Posterior cingulate gyrus (tissue), 11 donors: ENCODE data around the gene CRYGN.

Experiments
- DNase-seq, 10 donors: peaks; one replicate each; pipeline versions ENCODE4 v3.0.0 to v3.0.0-alpha.2; 2020 to 2021; ENCODE audit warnings: mixed read lengths in 3 of 10
- intact Hi-C: fragments of 100-400 bp; cut with DNase I; formaldehyde crosslinking; loops from one replicate; pipeline ENCODE4 v1.15.1; 2023

Gene CRYGN

DNA sequence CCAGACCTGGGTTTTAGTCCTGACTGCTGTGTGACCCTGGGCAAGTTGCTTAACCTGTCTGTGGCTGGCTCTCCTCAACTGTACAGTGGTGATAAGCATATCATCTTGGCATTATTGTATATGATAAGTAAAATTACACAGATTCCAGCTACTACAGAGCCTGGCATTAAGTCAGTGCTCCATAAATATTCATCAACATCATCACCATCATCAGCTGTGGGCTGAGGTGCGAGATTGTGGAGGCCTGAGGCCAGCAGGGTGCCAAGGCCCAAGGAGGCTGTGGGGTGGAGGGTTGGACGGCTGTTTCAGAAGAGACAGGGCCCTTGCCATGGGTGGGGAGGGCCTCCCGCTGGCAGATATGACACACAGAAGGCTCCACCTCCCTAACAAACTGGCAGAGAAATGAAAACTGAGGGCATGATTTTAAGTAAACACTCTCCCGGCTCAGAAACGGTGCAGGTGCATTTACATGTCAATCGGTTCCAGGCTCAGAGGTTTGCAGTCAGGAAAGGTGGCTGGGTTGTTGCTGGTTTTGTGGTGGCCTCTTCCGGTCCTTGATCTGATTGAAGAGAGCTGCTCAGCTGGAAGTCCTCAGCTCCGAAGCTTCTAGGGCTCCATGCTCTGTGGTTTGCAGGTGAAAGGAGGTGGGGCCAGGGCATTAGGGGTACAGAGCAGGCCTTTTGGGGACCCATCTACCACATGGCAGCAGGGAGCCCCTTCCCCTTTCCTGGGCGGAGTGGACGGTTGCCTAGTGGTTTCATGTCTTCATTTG is 10.2 kb downstream of the CRYGN start:
- intact Hi-C loops: no loop called here
- DNase-seq: peak in 3 of 10 donors; percentile 35 to 62 (median 37)

DNA sequence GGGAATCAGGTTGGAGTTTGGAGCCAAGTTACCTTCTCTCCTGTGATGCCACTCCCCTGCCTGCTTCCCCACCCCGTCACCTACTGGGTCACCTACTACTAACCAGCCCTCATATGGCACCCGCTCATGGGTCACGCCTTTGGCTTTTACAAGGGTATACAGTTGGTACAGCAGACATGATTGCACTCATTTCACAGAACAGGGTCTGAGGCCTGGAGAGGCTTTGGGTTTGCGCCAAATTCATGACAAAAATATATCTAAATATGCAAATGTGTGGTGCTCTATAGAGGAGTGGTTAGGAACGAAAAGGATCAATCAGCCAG is 10.7 kb downstream of the CRYGN start:
- intact Hi-C loops: no loop called here
- DNase-seq: peak in 3 of 10 donors; percentile 20 to 59 (median 37)

DNA sequence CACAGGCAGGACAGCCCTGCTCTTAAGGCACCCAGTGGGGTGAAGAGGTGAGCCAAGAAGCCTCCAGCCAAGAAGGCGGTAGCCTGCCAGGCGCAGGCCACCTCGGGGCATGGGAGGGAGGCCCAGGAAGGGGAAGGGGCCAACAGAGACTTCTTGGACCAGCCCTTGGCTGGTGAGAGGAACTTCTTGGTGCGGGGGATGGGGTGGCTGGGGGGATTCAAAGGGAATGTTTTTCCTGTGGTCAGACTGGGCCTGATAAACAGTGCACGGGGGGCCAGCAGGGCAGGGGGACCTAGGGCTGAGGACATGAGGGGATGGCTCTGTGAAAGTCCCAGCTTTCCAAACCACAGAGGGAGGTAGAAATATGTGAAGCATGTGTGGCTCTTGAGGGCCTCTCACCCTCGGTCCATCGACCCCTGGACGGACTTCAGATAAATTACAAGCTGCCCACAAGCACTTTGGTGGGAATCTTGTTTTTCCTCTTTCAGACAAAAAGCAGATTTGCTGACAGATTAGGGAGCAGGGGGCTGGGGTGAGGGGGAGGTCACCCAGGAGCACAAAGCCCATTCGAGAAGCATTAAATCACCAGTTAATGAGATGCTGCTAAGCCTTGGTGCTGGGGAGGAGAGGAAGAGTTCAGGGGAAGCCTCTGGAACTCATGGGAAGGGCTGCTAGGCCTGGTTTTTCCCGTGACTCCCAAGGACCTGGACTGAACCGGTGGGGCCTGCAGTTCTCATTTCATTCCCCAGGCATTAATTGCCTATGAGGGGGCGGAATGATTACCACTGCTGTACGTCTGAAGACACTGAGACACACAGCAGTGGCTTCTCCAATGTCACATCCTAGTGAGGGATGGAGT is 11.3 kb downstream of the CRYGN start:
- DNase-seq: peak in 3 of 10 donors; percentile 60 to 70 (median 63)
- intact Hi-C loops: no loop called here

DNA sequence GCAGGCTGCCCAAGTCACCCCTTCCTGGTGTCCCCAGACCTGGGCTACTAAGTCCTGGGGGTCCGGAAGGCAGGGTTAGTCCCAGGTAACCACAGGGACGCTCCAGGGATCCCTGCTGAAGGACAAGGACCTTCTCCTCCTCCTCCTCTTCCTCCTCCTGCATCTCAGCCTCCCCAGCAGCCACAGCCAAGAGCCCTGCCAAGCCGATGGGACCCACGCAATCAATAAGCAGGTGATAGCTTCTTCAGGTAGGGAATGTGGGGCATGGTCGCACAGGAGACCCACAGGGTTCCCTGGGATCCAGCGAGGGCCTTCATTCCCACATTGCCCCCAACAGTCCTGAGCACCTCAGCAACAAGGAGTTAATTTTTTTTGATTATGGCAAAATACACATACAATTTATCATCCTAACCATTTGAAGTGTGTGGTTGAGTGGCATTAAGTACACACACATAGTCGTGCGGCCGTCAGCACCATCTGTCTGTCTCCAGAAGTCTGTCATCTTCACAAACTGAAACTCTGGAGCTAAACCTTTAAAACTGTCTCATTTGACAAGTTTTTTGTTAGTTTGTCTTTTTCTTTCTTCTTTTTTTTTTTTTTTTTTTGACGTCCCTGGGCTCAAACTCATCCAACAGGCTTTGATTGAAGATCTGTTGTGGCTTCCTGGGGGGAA is 12.1 kb downstream of the CRYGN start:
- intact Hi-C loops: no loop called here
- DNase-seq: peak in 3 of 10 donors; percentile 43 to 66 (median 54)

DNA sequence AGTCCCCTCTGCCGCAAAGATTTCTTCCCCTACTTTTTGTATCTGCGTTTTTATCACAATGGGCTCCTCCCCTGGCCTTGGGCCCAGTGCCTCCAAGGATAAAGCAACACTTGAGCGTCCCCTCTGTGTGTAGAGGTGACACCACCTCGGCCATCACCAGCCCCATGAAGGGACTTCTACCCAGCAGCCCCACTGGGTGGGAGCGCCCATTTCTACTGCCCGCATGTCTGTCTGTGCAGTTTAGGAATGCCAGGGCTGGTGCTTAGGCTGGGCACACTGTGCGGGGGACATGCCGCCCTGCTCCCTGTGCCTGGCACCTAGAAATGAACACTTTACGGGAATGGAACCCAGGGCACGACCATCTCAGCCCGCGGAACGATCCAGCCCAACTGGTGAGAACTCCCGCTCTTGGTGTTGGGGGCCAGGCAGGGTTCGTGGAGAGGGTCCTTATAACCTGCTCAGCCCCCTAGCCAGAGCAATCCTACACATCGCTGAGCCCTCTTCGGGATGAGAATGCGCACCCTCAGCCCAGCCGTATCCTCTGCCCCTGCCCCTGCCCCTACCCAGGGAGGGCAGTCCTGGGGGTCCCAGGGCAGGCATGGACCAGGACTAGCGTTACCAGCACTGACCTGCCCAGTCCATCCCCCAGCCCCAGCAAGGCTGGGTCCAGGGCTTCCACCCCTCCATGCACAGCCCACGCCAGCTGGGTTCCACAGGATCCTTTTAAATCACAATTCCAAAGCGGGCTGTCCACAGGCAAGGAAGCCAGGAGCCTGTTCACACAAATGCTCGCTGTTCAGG is 12.8 kb downstream of the CRYGN start:
- DNase-seq: peak in 2 of 10 donors; percentile 52 to 63
- intact Hi-C loops: no loop called here

DNA sequence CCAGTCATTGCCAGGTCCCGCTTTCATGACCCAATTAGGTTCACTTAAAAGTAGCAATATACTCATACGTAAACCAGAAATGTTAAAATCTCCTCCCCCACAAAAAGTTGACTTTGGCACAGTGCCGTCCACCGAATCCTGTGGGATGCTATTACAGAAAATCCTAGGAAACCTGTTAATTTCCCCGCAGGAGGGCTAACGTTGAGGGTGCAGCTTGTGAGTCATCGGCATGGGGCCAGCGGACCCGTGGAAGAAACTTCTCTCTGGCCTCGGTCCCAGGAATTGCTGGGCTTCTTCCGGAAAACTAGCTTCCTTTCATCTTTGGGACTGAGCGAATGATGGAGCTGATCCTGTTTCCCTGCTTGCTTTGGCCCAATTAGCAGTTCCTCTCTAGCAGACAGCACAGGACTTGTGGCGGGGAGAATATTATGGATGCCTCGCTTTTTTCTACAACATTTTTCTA is 13.5 kb downstream of the CRYGN start:
- peak in 2 of 10 donors; percentile 50 to 69 for DNase-seq

DNA sequence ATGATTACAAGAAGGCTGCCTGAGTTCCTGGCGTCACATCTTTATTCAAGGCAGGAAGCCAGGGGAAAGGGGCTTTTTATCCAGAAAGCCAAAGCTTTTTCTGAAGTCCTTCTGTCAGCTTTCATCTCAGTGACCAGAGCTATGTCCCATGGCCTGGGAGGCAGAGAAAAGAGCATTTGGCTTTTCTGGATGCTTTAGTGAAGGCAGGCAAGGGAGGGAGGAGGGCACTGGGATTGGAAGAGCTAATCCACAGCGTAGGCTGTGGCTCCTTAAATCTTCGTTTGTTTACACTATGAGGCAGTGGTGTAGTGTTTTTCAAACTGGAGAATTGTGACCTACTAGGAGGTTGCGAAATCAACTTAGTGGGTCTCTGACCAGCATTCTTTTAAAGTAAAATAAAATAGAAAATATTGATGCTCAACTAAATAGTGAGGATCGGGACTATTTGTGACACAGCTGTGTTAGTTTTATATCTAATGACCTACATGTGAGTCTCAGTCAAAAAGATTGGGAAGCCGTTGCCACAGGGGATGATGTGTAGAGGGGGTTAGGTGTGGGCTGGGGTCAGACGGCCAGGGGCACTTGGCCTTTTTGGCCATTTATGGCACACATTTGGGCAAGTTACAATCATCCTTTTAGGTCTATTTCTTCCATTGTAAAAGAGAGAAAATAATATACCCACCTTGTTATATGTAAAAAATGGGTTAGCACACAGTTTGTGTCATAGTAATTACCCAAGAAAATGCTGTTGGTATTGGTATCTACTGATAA is 14.1 kb downstream of the CRYGN start:
- peak in 3 of 10 donors; percentile 6 to 28 (median 12) for DNase-seq
- intact Hi-C loops: no loop called here

More for the DNA sequence above, 13.5 kb downstream of the CRYGN start:
- intact Hi-C loops: no loop called here

DNA sequence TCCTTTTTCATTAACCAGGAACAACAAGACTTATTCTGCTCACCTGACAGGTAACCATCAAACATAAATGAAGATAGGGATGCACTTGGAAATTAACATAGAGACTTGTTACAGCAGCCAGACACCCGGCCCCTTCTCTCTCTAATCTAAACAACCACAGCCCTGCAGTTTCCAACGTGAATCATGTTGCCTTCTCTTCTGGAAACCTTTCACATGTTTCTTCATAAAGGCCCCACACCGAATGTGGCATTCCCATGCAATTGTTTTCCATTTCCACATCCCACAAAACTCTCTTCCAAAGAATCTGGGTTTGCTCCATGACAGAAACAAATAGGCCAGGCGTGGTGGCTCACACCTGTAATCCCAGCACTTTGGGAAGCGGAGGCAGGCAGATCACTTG is 15.1 kb downstream of the CRYGN start:
- peak in 1 of 10 donors; percentile 20 for DNase-seq
- intact Hi-C loops: no loop called here

DNA sequence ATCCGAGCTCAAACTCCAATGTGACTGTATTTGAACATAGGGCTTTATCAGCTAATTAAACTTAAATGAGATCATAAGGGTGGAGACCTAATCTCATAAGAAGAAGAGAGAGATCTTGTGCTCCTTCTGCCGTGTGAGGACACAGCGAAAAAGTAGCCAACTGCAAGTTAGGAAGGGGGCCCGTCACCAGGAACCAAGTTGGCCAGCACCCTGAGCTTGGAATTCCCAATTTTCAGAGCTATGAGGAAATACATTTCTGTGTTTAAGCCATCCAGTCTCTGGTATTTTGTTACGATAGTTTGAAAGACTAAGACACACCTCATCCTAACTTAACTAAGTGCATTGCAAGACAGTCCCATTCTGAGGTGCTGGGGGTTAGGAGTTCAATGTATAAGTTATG is 16.0 kb downstream of the CRYGN start:
- intact Hi-C loops: no loop called here
- DNase-seq: peak in 2 of 10 donors; percentile 3 to 12

DNA sequence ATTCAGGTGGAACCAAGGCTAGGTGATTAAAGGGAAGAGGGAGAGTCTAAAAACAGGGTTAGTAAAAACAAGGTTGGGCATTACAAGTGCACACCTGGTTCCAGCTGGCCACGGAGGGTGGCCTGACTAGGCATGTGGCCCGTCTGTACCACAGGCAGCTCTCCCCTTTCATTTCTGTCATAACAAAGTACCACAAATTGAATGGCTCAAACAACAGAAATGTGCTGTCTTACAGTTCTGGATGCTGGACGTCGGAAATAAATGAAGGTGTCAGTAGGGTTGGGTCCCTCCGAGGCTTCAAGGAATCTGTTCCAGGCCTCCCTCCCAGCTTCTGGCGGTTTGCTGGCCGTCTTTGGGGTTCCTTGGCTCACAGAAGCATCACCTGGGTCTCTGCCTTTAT is 16.7 kb downstream of the CRYGN start:
- DNase-seq: peak in 2 of 10 donors; percentile 18 to 47
- intact Hi-C loops: no loop called here

DNA sequence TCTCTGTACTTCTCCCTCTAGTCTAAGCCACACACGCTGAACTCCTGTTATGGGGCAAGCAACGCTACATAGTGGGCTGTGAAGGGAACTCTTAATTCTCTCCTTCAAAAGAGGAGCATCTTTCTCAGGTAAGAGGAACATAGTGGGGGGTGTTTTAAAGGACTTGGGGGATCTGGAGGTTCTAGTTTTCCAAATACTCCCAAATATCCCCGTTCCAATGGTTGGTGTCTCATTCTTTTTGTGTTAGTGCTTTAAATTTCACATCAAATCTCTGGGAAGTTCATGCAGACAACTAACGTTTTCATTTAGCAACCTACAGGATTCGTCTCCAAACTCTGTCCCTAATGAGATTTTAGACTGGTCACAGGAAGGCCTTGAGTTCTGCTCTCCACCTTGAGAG is 17.7 kb downstream of the CRYGN start:
- no peak for DNase-seq
- intact Hi-C loops: no loop called here

DNA sequence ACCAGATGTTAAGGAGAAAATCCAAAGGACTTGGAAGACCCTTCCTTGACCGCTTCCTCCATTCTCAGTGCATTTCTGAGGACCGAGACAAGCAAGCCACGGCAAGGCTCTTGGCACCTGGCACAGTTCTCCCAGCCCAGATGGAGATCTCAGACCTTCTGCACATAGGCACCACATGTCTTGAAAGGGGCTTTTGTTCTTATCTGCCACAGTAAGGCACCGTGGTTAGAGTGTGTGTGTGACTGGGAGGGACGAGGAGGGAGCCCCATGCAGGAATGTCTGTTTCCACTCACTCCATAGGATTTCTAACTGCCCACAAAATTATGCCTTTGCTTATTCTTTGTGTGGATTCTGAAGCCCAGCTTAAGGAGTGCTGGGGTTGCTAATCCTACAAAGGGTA is 19.8 kb downstream of the CRYGN start:
- intact Hi-C loops: no loop called here

DNA sequence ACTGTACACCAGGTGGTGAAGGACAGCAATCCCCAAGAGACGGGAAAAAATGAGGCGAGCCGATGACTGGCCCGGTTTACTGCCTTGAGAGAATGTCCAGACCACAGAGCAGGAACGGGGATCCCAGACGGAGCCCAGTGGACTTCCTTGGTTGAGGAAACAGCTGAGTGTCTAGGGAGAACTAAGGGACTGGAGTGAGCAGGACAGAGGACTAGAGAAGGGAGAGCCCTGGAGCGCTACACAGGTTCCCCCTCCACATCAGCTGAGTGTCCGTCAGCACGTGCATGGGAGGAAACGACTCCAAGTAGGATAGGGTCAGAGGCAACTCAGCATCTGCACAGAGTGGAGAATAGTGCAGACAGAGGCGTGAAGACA is 23.0 kb downstream of the CRYGN start:
- peak in 2 of 10 donors; percentile 50 to 68 for DNase-seq
- intact Hi-C loops: no loop called here

More for the DNA sequence above, 19.8 kb downstream of the CRYGN start:
- peak in 1 of 10 donors; percentile 39 for DNase-seq

DNA sequence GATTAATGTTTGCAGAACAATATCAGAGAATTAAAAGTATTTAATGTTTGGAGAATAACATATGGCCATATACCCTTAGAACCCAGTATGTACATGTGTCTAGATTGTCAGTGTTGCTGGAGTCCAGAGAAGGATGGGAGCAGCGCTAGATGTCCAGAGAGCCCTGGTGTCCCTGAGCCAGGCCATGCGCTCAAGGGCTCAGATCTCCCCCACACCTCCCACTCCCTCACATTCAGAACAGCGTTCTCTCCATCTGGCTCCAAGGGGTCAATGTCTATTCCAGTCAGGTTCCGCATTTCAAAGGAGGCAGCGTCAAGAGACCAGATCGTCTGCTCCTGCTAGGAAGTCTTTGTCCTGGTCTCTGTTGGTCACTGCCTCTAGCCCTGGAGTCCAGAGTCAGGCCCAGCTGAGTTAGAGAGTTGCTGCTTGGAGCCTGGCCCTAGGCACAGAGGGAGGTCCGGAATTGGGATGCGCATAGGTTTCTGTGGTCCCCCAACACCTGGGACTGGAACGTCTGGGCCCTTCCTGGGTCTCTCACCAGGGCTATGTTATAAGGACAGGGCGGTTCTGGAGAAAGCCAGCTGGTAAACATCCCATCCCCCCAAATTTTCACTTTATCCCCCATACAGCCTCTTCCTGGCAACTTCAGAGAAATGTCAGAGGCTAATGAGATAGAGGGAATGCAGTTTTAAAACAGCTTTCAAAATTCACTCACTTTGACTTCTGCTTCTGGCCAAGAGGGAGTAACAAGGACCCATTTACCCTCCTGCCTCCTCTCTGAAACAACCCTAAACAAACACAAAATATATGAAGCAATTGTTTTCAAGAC is 23.6 kb downstream of the CRYGN start:
- intact Hi-C loops: no loop called here
- DNase-seq: peak in 3 of 10 donors; percentile 22 to 62 (median 52)

DNA sequence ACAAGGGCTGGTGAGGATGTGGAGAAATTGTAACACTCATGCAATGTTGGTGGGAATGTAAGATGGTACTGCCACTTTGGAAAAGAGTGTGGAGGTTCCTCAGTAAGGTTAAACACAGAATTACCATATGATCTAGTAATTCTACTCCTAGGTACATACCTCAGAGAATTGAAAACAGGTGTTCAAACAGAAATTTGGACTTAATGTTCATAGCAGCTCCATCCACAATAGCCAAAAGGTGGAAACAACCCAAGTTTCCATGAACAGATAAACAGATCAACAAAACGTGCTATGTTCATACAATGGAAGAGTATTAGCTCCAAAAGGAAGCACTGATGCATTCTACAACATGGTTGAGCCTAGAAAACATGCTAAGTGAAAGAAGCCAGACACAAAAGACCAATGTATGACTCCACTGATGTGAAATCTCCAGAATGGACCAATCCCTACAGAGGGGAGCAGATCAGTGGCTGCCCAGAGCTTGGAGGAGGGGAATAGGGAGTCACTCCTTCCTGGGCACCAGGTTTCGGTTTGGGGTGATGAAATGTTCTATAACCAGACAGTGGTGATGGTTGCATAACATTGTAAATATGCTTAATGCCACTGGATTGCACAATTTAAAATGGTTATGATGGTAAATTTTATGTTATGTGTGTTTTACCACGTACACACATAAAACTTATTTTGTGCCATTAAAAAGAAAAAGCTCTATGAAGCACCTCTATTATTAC is 24.4 kb downstream of the CRYGN start:
- intact Hi-C loops: no loop called here
- DNase-seq: peak in 2 of 10 donors; percentile 5 to 16

DNA sequence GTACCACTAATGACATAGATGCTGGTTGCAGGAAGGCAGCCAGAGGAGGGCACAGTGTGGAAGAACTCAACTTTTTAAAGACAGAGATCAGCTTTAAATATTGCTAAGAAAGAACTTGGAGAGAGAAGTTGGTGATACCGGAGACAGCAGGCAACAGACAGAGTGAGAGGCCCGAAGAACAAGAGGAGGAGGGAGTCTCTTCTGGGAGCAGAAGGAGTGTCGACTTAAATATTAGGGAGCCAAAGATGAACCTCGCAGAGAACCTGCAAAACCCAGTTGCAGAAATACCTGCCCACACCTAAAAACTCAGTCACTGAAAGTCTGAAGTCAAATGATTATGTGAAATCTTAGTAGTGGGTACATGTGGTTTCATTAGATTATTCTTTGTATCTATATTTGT is 26.7 kb downstream of the CRYGN start:
- peak in 1 of 10 donors; percentile 5 for DNase-seq
- intact Hi-C loops: no loop called here

DNA sequence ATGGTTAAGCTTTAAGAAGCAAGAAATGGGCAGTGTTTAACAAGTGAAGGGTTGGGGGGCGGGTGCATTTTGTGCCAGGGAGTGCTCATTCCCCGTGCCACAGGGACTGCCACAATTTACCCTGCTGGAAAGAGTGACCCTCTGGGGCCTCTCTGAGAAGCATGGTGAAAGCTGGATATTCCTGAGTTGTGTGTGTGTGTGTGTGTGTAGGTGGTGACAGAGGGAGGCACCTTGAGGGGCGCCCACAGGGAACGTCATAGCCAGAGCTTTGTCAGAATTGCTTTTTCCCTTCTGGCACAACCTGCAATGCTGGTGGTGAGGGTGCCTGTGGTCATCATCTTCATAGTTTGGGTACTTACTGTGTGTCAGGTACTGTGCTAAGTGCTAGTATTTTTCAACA is 27.6 kb downstream of the CRYGN start:
- intact Hi-C loops: no loop called here

DNA sequence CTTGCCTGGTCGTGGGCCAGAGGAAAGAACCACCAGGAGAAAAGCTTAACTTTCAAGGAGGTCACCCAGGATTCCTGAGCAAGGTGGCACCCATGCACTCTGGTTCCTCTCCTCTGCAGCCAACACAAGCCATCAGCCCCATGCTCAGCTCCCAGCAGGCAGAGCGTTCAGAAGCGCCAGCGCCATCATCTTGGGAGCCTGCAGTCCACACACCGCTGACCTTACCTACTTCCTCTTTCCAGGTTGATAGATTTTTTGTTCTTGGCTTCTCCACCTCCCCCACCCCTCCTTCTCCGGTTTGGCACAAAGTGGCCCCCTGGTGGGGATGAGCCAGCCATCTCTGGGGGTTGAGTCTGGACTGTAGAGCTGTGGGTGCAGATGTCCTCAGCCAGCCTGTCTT is 28.4 kb downstream of the CRYGN start:
- DNase-seq: peak in 3 of 10 donors; percentile 33 to 70 (median 56)
- intact Hi-C loops: no loop called here

More for the DNA sequence above, 27.6 kb downstream of the CRYGN start:
- DNase-seq: peak in 3 of 10 donors; percentile 10 to 34 (median 17)
